Hematopoietic multipotent progenitor cell treated with erythropoietin and hydrocortisone succinate and interleukin-3 and kit ligand, for 8 days (in vitro differentiated cells): ENCODE measurements around the gene DENND2A.
A peak's percentile ranks its signal among the peaks of the same experiment; 100 is the strongest.
"Not testable (repeated sequence)": the region's sequence is repeated elsewhere in the genome, so short reads cannot be mapped to it uniquely, and the experiment has no call there.

Experiments used
- DNase-seq: peaks from one replicate; pipeline ENCODE4 v3.0.0-alpha.2; 2015

DENND2A gene

DNA sequence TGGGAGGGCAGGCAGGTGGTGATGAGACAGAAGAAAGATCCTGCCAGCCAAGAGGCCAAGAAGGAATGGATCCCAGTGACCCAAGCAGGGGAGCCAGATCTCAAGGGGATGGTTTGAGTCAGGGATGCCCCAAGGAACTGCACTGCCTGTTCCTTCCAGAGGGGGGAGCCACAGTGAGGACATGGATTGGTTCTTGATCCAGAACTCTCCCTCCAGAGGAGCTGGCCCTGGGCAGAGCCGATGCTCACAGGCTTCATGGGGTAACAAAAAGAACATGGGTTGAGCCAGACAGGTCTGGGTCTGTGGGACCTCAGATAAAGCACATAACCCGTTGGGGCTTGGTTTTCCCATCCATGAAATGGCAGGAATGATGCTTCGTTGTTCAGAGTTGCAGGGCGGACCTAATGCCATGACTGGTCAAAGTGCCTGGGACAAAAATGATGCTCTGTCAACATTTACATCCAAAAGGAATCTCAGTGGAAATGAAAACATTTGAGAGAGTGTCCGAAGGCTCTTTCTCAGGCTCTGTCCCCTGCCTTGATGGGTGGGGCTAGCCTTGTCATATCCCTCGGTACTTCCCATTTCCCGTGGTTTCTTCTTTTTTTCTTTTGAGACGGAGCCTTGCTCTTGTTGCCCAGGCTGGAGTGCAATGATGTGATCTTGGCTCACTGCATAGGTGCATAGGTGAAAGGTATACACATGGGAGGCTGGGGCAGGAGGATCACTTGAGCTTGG is 4.7 kb upstream of the DENND2A start:
- peak; percentile 38 for DNase-seq

DNA sequence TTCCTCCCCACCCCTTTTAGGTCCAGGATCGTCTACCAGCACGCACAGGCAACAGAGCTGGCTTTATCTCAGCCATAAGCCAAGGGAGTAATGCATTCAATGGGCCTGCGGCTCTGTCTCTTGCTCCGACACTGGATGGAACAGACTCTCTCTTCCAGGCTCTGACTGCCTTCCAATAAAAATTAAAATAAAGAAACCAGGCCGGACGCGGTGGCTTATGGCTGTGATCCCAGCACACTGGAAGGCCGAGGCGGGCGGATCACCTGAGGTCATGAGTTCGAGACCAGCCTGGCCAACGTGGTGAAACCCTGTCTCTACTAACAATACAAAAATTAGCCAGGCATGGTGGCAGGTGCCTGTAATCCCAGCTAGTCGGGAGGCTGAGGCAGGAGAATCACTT is 4.1 kb upstream of the DENND2A start:
- DNase-seq: not testable (repeated sequence)

DNA sequence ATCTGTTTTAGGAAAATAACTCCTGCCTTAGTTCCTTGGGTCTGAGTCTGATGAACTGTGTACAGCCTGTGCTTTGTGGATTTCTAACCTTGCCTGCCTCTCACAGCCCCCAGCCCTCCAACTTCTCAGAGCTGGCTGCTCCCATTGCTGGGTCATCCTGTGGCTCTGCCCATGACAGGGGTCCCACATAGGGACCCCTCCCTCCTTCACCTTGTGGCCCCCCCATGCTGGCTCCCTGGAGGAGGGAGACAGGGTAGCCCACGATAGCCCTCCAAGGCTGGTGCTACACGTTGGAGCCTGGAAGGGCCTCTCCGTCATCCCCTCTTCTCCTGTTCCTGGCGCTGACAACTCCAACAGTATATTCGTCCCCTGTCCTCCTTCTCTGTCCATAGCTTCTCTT is 2.8 kb upstream of the DENND2A start:
- no peak for DNase-seq

DNA sequence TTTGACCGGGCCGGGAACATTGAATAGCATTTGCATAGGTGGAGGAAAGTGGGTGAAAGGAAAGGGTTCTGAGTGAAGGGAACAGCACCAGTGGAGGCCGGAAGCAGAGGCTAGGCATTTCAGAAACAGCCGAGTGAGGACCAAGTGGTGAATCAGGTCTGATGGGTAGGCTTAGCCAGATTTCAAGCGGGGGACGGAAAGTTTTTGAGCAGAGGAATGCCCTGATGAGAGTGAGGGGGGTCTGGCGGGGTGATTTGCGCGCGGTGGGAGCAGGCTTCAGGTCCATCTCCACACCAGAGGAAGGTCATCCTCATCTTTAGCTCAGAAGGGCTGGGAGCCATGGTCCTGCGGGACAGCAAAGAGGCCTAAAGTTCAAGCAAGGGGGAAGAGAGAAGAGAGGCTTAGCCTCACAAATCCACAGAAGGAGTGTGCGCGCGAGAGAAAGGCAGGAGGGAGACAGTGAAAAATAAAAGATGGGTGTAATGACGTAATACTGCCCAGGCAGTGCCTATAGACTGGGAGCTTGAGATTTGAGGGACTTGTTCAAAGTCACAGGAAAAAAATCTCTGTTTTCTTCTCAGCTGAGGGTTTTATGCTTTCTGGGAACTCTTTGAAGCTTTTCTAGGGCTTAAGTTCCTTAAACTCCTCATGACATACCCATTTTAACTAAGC is 1.0 kb upstream of the DENND2A start:
- DNase-seq: no peak

DNA sequence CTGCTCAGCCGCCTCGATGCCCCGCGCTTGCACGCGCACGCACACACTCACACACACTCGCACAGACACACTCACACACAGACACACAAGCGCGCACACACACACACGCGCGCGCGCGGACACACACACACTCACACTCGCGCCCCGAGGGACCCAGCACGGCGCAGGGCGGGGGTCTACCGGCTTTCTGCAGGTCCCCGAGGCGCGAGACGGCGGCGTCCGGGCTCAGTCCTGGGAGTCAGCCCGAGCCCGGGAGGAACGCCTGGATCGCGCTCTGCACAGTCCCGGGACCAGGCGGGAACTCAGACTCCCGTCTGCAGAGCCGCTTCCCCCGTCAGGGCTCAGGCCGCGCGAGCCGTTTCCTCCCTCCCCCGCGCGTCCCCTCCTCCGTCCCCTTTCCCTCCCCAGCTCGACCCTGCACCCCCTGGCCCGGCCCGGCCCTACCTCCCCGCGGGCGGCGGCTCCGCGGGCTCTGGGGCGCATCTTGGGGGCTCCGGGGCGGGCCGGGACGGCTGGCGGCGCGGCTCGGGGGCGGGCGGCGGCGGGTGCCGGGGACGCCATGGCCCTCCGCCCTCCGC is 464 bp downstream of the DENND2A start:
- no peak for DNase-seq

DNA sequence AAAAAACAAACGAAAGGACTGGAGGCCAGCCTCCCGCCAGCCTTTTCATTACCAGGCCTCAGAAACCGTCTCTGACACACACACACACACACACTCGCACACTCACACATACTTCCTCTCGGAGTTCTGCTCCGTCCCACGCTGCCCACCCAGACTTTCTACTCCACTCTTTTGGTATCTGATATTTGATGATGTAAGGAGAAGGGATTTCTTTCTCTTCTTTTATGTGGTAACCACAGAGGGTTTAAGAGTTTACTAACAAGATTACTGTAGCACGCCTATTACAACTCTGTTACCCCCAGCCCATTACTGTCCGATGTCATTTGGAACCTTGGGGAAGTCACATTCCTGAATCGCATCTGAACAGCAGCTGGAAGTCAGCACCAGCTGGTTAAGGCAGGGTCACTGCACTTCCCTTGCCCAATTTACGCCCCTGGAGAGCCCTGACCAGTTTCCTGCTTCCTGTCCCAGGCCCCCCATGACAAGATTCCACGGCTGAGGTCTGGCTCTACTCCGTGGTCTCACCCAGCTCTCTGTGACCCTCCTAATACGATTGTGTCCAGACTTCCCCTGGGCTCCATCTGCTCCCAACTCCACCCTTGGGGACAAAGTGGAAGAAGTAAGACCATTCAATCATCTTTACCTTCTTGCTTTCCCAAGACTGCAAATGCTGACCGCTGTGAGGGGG is 1.1 kb downstream of the DENND2A start:
- DNase-seq: no peak

DNA sequence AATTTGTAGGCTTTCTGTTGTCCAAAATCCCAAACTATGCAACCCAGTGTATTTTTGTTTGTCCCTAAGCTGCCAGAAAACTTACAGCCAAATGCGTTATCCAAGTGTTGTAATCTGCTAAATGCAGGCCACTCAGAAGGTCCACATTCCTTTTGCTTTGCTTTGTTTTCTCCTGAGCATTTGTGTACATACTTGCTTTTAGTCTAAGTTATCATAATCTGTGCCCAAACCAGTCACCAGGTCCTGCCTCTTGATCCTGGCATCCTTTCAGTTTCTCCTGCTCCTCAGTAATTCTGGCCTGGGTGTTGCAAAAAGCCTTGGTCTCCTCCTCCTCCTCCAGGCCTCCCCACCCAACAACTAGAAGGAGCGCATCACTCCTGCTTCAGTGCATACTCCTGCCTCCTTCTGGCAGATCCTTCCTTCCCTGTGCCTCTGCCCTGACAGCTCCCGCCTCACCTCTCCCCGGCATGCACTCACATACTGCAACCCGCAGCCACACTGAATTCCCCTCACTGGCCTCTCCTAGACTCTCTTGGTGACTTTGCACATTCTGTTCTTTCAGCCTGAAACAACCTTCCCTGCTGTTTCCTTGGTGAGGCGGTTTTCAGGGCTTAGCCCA is 2.3 kb downstream of the DENND2A start:
- DNase-seq: no peak

DNA sequence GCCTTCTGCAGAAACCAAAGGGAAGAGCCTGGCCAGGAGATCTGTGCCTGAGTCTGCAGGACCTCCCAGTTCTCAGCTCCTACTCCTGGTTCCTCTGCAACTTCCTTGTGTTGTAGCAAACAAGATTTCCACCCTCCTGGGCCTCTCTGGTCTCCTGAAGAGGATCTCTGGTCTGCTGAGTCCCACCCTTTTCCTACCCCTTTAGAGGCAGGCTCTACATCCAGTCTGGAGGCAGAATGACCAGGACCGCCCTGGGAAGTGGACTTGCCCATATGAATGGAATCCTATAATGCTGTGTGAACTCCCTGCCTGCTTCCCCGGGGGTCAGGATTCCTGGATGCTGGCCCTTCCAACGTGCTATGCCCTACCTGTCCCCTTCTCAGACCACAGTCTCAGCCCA is 3.2 kb downstream of the DENND2A start:
- DNase-seq: no peak

DNA sequence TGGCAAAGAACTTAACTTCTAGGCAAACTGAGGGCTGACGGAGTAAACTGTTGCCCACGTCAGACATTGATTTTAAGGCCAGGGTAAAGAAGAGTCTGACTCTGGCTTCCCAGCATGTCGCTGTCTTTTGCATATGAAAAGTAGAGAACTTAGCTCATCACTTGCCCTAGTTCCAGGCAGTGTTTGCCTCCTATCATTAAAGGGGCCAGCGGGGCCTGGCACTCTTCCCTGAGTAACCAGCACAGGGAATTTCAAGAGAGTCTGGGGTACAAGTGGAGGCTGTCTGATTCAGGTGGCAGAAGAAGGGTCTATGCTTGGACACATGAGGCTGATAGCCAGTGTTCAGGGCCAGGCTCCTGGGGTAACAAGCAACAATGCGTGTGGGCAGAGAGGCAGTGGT is 4.8 kb downstream of the DENND2A start:
- no peak for DNase-seq

DNA sequence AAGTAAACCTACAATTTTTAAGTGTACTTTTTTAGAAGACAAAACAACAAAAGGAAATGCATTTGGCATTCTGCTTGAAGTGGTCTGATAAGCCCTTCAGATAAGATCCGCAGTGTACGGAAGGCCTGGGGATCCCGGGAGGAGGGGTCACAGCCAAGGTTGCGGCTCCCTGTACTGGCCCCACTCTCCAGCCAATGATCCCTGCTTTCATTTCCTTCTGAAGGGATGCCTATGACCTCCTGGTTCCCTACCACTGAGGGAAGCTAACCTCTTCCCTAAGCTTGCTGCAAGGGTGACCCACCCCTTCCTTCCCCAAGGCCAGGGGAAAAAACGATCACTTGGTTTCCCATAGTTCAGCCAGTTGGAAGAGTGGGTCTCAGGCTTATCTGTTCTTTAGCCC is 5.3 kb downstream of the DENND2A start:
- no peak for DNase-seq

DNA sequence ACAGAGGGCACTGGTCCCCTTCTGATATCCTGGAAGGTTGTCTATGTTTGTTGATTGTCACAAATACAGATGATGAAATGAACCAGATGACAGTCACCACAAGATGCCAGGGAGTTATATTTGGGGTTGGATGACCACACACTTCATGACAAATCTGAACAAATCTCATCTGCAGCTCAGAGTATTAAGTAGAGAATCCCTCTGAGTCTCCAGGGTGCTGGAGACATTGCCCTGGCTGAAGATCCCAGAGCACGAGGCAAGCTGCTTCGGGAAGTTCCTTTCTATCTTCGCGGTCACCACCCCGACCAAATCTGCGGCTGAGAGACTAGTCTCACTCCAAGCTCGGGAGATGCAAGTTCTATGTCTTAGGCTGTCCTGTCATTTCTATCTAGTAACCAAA is 9.0 kb downstream of the DENND2A start:
- no peak for DNase-seq

DNA sequence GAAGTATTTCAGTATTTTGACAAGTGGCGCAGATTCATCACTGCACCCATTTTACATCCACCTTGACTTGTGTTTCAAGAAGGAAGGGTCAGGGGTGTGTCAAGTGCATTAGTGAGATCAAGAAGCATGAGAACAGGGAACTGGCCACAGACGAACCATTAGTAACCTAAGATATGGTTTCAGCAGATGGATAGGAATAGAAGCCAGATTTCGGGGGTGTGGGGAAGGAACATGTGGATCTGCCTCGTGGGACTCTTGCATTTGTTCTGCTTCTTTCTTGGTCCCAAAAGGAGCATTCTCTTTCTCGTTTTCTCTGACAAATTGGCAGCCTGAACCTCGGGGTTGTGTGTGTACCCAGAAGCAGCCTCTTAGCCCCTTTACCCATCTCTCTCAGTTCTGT is 9.6 kb downstream of the DENND2A start:
- no peak for DNase-seq

DNA sequence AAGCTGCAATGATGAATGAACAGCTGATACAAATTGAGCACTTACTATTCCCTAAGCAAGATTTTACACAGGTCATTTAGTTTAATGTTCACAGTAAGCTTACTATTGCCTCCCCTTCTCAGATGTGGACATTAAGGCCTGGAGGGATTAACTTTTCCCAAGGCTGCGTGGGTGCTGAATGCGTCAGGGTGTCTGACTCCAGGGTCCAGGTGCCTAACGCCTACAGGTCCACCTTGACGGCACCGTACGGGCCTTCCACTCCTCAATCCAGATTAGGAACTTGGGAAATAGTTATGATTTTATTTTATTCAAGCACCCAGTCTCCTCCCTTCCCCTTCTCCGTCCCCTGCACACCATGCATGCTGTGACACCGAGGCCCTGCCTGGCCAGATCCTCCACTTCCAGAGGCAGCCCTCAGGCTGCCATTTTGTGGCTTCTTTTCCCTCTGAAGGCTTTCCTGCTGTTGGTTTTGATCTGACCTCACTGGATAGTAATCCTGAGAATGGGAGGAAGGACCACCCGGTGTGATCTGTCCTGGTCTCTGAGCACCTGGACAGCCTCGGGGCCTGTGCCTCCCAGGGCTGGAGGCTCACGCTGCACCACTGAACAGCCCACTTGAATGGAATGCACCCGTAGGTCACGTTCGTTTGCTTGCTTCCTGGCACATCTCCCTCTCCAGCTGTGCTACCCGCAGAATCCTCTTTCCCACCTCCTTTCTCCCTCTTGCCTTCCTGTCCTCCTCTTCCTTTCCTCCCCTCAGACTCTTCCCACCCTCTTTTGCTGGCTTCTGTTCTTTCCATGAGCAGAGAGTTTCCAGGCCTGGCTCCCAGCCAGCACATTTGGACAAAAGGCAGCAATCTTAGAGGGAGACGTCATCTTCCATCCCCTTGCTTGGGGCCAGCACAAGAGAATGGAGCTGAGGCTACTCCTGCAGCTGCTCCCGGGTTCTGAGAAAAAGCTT is 14.4 kb downstream of the DENND2A start:
- DNase-seq: no peak

DNA sequence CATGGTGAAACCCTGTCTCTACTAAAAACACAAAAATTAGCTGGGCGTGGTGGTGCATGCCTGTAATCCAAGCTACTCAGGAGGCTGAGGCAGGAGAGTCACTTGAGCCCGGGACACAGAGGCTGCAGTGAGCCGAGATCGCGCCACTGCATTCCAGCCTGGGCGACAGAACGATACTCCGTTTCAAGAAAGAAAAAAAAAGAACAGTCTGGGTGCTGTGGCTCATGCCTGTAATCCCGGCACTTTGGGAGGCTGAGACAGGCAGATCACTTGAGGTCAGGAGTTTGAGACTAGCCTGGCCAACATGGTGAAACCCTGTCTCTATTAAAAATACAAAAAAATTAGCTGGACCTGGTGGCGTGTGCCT is 15.4 kb downstream of the DENND2A start:
- DNase-seq: not testable (repeated sequence)

DNA sequence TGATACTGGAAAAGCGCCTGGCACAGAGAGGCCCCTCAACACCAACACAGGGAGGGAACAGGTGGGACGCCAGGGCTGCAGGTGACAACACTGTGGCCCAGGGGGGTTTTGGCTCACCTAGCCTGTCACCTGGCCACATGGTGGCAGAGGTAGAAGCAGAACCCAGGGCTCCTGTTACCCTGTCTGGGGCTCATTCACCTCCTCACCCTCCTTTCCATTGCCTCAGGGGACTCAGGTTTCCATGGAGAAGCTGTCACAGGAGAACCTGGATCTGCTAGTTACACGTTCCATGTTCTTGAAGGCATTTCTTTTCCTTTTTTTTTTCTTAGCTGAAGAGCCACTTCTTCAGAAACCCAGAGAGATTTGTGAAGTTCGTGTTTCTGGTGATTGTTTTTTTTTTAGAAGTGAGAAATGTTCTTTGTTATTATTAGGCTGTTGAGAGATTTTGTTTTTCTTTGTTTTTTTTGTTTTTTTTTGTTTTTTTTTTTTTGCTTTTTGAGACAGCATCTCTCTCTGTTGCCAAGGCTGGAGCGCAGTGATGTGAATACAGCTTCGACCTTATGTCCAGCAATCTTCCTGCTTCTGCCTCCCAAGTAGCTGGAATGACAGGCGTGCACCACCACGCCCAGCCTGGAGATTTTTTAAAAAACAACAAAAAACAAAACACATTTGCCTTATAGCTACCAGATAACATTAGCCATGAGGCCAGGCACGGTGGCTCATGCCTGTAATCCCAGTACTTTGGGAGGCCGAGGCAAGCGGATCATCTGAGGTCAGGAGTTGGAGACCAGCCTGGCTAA is 16.0 kb downstream of the DENND2A start:
- DNase-seq: no peak

DNA sequence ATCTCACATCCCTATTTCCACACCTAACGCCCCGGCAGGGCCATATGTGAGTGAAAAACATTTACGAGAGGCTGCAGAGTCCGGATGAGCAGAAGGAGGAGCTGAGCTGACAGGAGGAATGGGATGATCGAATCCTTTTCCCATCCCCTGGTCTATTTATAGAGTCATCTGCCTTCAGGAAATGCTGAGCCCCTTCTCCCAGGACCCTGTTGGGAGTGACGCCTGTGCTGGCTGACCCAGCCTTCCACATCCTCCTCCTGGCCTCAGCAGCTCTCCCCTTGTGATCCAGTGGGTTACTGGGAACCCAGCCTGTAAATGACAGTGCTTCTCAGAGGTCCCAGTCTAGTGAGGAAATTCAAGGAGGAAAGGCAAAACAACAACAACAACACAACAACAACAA is 16.6 kb downstream of the DENND2A start:
- DNase-seq: no peak

DNA sequence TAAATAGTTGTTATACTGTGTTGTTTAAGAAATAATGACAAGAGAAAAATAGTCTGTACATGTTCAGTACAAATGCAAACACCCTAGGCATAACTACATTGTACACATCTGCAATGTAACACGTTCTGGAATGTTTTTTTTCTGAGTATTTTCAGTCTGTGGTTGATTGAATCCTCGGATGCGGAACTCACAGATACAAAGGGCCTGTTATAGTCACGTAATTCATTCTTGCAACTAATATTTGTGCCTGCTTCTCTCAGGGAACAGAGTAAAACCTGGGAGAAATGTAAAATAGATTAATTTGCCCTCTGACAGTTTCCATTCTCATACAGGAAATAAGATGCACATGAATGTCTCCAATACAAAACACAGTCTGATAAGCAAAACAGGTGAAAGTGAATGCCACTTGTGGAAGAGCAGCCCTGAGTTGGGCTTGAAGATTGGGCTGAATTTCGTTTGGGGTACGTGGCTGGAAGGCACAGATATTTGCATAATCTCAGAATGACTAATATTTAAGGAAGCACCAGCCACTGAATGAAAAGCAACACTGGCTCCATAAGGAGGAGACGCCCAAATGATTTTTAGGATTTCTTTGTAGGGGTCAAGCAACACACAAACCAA is 19.1 kb downstream of the DENND2A start:
- DNase-seq: no peak

DNA sequence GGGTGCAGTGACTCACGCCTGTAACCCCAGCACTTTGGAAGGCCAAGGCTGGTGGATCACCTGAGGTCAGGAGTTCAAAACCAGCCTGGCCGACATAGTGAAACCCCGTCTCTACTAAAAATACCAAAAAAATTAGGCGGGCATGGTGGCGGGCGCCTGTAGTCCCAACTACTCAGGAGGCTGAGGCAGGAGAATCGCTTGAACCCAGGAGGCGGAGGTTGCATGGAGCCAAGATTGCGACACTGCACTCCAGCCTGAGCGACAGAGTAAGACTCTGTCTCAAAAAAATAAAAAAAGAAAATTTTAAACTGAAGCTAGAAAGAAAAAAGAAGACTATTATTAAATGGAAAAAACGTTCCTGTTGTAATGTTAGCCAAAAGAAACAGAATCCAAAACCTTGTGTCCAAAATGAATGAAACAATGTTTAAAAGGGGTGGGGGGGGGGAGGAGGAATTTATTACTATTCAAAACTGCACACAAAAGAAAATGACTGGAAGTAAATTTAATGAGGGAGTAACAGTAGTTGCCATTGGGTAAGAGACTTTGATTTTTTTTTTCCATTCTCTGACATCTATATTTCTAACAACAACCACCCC is 20.6 kb downstream of the DENND2A start:
- not testable (repeated sequence) for DNase-seq

DNA sequence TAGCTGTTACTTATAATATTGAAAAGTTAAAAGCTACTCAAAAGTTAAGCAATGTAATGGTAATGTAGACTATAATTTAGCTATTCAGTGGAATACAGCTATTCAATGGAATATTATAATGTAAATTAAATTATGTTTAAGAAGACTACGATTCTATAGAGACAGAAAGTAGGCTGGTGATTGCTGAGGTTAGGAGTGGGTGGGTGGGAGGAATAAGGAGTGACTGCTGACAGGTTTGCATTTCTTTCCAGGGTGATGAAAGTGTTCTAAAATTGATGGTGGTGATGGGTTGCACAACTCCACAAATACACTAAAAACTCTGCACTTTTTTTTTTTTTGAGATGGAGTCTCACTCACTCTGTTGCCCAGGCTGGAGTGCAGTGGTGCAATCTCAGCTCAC is 21.4 kb downstream of the DENND2A start:
- DNase-seq: no peak

DNA sequence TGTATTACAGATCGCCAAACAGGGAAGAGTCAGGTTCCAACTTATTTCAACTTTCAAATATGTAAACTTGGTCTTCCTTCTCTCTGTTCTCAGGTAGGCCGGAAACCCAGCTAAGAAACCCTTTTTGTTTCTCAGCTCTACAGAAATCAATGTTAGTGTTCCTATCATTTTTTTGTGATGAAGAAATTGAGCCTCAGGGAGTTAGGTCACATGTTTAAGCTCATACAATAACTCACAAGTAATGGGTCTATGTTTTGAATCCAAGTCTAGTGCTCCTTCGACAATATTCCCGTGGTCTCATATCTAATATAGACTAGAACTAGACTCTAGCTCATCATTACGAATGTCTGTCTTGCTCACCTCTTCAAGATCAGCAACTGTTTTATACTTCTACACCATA is 22.3 kb downstream of the DENND2A start:
- DNase-seq: no peak
